Measurements from ENCODE around the gene MT1H. TPM values are rescaled to one million over a fixed set of nuclear protein-coding genes. Genes with fewer than 3 reads are reported as not detected.

Gene MT1H
- polyA plus RNA-seq, 1 donor (not counting 4 experiments of a cell fraction or from before 2014, with no cell fraction given) = 0.79 TPM

GRCh38 chr16:56626685-56627084 lies 42.9 kb upstream of the MT1H start:
- dilution Hi-C loops (cut with MboI; ENCODE audit: extremely low pct_ligation_motif_present, low sequenced_read_pairs) = no loop called here
- FAIRE-seq (no peak), DNase-seq (ENCODE audit: low read depth, low spot score) (no peak)
- peaks cover 10% of the 10 kb centered on the region for H3K4me1 ChIP-seq (ENCODE audit: control insufficient read depth, extremely low read depth, insufficient read depth, low read length)
- H2AFZ ChIP-seq (ENCODE audit: control insufficient read depth, low read length) = no peak overlapping the region
- peak overlapping the region; percentile 69 for H3K9ac ChIP-seq (ENCODE audit: control insufficient read depth, extremely low read depth, insufficient read depth, low read length)
- no peaks in the 10 kb centered on the region for H3K9me3 ChIP-seq (ENCODE audit: control insufficient read depth, low read depth, low read length)
- TF ChIP-seq EZH2 (IDR thresholded peaks at IDR 0.05; ENCODE audit: low read length) (no peak), CTCF (optimal IDR thresholded peaks at IDR 0.05 in 1 of 3, IDR thresholded peaks at IDR 0.05 in 1 of 3, conservative IDR thresholded peaks at IDR 0.05 in 1 of 3; ENCODE audit: extremely low read depth in 1 of 3, insufficient read depth in 2 of 3, low read length in 3 of 3) (no peak)
- H4K20me1 ChIP-seq (ENCODE audit: control insufficient read depth, extremely low read depth, insufficient read depth, low read length) = peaks cover 3% of the 10 kb centered on the region
- peaks cover 9% of the 10 kb centered on the region for H3K79me2 ChIP-seq (ENCODE audit: control insufficient read depth, insufficient read depth, low read length)
- no peaks in the 10 kb centered on the region for H3K9me1 ChIP-seq (ENCODE audit: control insufficient read depth, extremely low read depth, insufficient read depth, low read length)
- H3K27me3 ChIP-seq (ENCODE audit: control insufficient read depth, extremely low read depth, insufficient read depth, low read length) = no peaks in the 10 kb centered on the region
- peak overlapping the region; percentile 91 for H3K4me2 ChIP-seq (ENCODE audit: control insufficient read depth, extremely low read depth, insufficient read depth, low read depth, low read length)
- peak overlapping the region; percentile 45 to 78 (median 67) for H3K4me3 ChIP-seq (ENCODE audit: control insufficient read depth in 2 of 3, extremely low read depth in 1 of 3, insufficient read depth in 2 of 3, low read depth in 1 of 3, low read length in 3 of 3)
- no peaks in the 10 kb centered on the region for H3K36me3 ChIP-seq (ENCODE audit: control insufficient read depth in 2 of 2, extremely low read depth in 1 of 2, insufficient read depth in 2 of 2, low read length in 2 of 2)
- peak overlapping the region; percentile 54 for H3K27ac ChIP-seq (ENCODE audit: control insufficient read depth, insufficient read depth, low read length)

- FAIRE-seq = no peak
- H4K20me1 ChIP-seq (ENCODE audit: control insufficient read depth, extremely low read depth, insufficient read depth, low read length) = peaks cover 3% of the 10 kb centered on the region
- H3K4me2 ChIP-seq (ENCODE audit: control insufficient read depth, extremely low read depth, insufficient read depth, low read depth, low read length) = no peak overlapping the region
- H2AFZ ChIP-seq (ENCODE audit: control insufficient read depth, low read length) = no peak overlapping the region
- H3K4me3 ChIP-seq (ENCODE audit: control insufficient read depth in 2 of 3, extremely low read depth in 1 of 3, insufficient read depth in 2 of 3, low read depth in 1 of 3, low read length in 3 of 3) = no peak overlapping the region
- no peak overlapping the region for H3K27ac ChIP-seq (ENCODE audit: control insufficient read depth, insufficient read depth, low read length)
- H3K27me3 ChIP-seq (ENCODE audit: control insufficient read depth, extremely low read depth, insufficient read depth, low read length) = peaks cover 19% of the 10 kb centered on the region
- DNase-seq (ENCODE audit: low read depth, low spot score) = no peak
- dilution Hi-C loops (cut with MboI; ENCODE audit: extremely low pct_ligation_motif_present, low sequenced_read_pairs) = no loop called here
- peaks cover 9% of the 10 kb centered on the region for H3K79me2 ChIP-seq (ENCODE audit: control insufficient read depth, insufficient read depth, low read length)
- no peaks in the 10 kb centered on the region for H3K9me3 ChIP-seq (ENCODE audit: control insufficient read depth, low read depth, low read length)
- H3K9me1 ChIP-seq (ENCODE audit: control insufficient read depth, extremely low read depth, insufficient read depth, low read length) = no peaks in the 10 kb centered on the region
- H3K36me3 ChIP-seq (ENCODE audit: control insufficient read depth in 2 of 2, extremely low read depth in 1 of 2, insufficient read depth in 2 of 2, low read length in 2 of 2) = no peaks in the 10 kb centered on the region
- no peak for TF ChIP-seq EZH2 (IDR thresholded peaks at IDR 0.05; ENCODE audit: low read length)
- no peak for TF ChIP-seq CTCF (optimal IDR thresholded peaks at IDR 0.05 in 1 of 3, IDR thresholded peaks at IDR 0.05 in 1 of 3, conservative IDR thresholded peaks at IDR 0.05 in 1 of 3; ENCODE audit: extremely low read depth in 1 of 3, insufficient read depth in 2 of 3, low read length in 3 of 3)
- no peak overlapping the region for H3K9ac ChIP-seq (ENCODE audit: control insufficient read depth, extremely low read depth, insufficient read depth, low read length)
- peaks cover 14% of the 10 kb centered on the region for H3K4me1 ChIP-seq (ENCODE audit: control insufficient read depth, extremely low read depth, insufficient read depth, low read length)
Measured at GRCh38 chr16:56628486-56629350, 40.9 kb upstream of the MT1H start.
